K562 (cell line): ENCODE data around the gene KCNAB1. TPM values are rescaled to one million over a fixed set of nuclear protein-coding genes. Genes with fewer than 3 reads are reported as not detected.

ENCODE experiments used
- BACH1 ChIP-seq: fragments of 200-800 bp; sonication (Bioruptor generic); IDR thresholded peaks from 2 replicates; pipeline ENCODE4 v1.6.1; 2016; ENCODE audit warnings: missing genetic modification characterization, missing compliant biosample characterization
- BMI1 ChIP-seq: fragments of 150-350 bp; IDR thresholded peaks from 2 replicates; pipeline ENCODE4 v1.6.1; 2014; ENCODE audit warnings: low read length
- EGR1 ChIP-seq: fragments of 450-650 bp; conservative IDR thresholded peaks from 2 replicates; pipeline ENCODE4 v1.6.1; 2017; ENCODE audit warnings: mild to moderate bottlenecking
- ESRRA ChIP-seq: fragments of 450-650 bp; IDR thresholded peaks from 2 replicates; pipeline ENCODE4 v1.6.1; 2014; ENCODE audit warnings: low read depth, mild to moderate bottlenecking, moderate library complexity, borderline replicate concordance
- GMEB1 ChIP-seq: fragments of 250-450 bp; sonication (Bioruptor Pico); IDR thresholded peaks from 2 replicates; pipeline ENCODE4 v1.4.0; 2020; ENCODE audit warnings: mild to moderate bottlenecking
- HDAC1 ChIP-seq, 2 experiments: fragments of 450-650 bp; IDR thresholded peaks; 2 replicates each; pipeline ENCODE4 v1.6.1; 2016 to 2017; ENCODE audit warnings: inconsistent platforms in 1 of 2, mild to moderate bottlenecking in 1 of 2, moderate library complexity in 1 of 2
- HMGN3 ChIP-seq: IDR thresholded peaks from 2 replicates; pipeline ENCODE4 v1.6.1; 2011; ENCODE audit warnings: borderline replicate concordance, low read depth, mild to moderate bottlenecking, mixed read lengths, low read length; ENCODE audit not compliant: insufficient read length; ENCODE audit errors: extremely low read depth
- KDM2B ChIP-seq: fragments of 250-450 bp; sonication (Bioruptor Pico); IDR thresholded peaks from 2 replicates; pipeline ENCODE4 v1.8.0; 2021; ENCODE audit warnings: mild to moderate bottlenecking, moderate library complexity
- MED1 ChIP-seq: sonication (generic); formaldehyde crosslinking; IDR thresholded peaks from 2 replicates; pipeline ENCODE4 v1.8.1; 2023; ENCODE audit warnings: missing genetic modification reagents, borderline replicate concordance
- MTF1 ChIP-seq: fragments of 250-450 bp; sonication (Bioruptor Pico); IDR thresholded peaks from 2 replicates; pipeline ENCODE4 v1.9.0; 2021; ENCODE audit warnings: moderate library complexity, mild to moderate bottlenecking, inconsistent platforms, borderline replicate concordance
- MYBL2 ChIP-seq, 2 experiments: fragments of 450-650 bp in 1 of 2; sonication (generic) in 1 of 2; formaldehyde crosslinking in 1 of 2; IDR thresholded peaks; 2 replicates each; pipeline versions ENCODE4 v1.6.1 to v1.8.1; 2017 to 2022; ENCODE audit warnings: borderline replicate concordance in 1 of 2, inconsistent platforms in 1 of 2, low read depth in 1 of 2, mild to moderate bottlenecking in 1 of 2, missing genetic modification reagents in 1 of 2, moderate library complexity in 1 of 2
- NFE2 ChIP-seq: IDR thresholded peaks from 2 replicates; pipeline ENCODE4 v1.6.1; 2014; ENCODE audit warnings: antibody characterized with exemption, low read depth
- PCBP2 ChIP-seq: fragments of 200-400 bp; formaldehyde crosslinking; IDR thresholded peaks from 2 replicates; pipeline ENCODE4 v1.6.1; 2018; ENCODE audit warnings: low read length, low read depth, mild to moderate bottlenecking, moderate library complexity; ENCODE audit not compliant: poor library complexity, severe bottlenecking
- PRPF4 ChIP-seq: fragments of 200-400 bp; formaldehyde crosslinking; IDR thresholded peaks from one replicate; pipeline ENCODE4 v1.6.1; 2017; ENCODE audit warnings: low read length, low read depth, mild to moderate bottlenecking; ENCODE audit not compliant: insufficient read depth, poor library complexity, severe bottlenecking
- PURB ChIP-seq: sonication (generic); formaldehyde crosslinking; IDR thresholded peaks from 2 replicates; pipeline ENCODE4 v1.9.0; 2021; ENCODE audit warnings: low read depth, mild to moderate bottlenecking, missing genetic modification reagents
- SIN3A ChIP-seq, 2 experiments: fragments of 150-350 bp in 1 of 2; IDR thresholded peaks; 2 replicates each; pipeline ENCODE4 v1.6.1; 2011 to 2016; ENCODE audit warnings: borderline replicate concordance in 2 of 2, low read depth in 2 of 2, low read length in 2 of 2, mild to moderate bottlenecking in 2 of 2, moderate library complexity in 2 of 2; ENCODE audit not compliant: control insufficient read depth in 1 of 2
- SP2 ChIP-seq: IDR thresholded peaks from 2 replicates; pipeline ENCODE4 v1.6.1; 2011; ENCODE audit warnings: mild to moderate bottlenecking, low read depth, low read length, moderate library complexity; ENCODE audit not compliant: poor library complexity, severe bottlenecking; ENCODE audit errors: extremely low read depth
- SUPT5H ChIP-seq: fragments of 450-650 bp; IDR thresholded peaks from 2 replicates; pipeline ENCODE4 v1.6.1; 2016
- THRA ChIP-seq: fragments of 450-650 bp; IDR thresholded peaks from 2 replicates; pipeline ENCODE4 v1.6.1; 2017; ENCODE audit warnings: mild to moderate bottlenecking, moderate library complexity
- THRB ChIP-seq: fragments of 450-650 bp; formaldehyde crosslinking; conservative IDR thresholded peaks from 2 replicates; pipeline ENCODE4 v1.4.0; 2022; ENCODE audit warnings: mild to moderate bottlenecking, missing genetic modification characterization
- ZFP36 ChIP-seq: fragments of 150-350 bp; IDR thresholded peaks from 2 replicates; pipeline ENCODE4 v1.6.1; 2018; ENCODE audit warnings: low read length, low read depth; ENCODE audit not compliant: partially characterized antibody
- ZFPM2 ChIP-seq: fragments of 250-450 bp; sonication (Bioruptor Pico); IDR thresholded peaks from 2 replicates; pipeline ENCODE4 v1.5.1; 2022; ENCODE audit warnings: mild to moderate bottlenecking
- ZNF143 ChIP-seq: sonication (generic); formaldehyde crosslinking; IDR thresholded peaks from 2 replicates; pipeline ENCODE4 v1.9.0; 2022; ENCODE audit warnings: mild to moderate bottlenecking, missing genetic modification reagents
- ZNF232 ChIP-seq: sonication (generic); formaldehyde crosslinking; IDR thresholded peaks from 2 replicates; pipeline ENCODE4 v1.8.0; 2022; ENCODE audit warnings: mild to moderate bottlenecking, missing genetic modification reagents
- ZNF316 ChIP-seq: fragments of 450-650 bp; IDR thresholded peaks from 2 replicates; pipeline ENCODE4 v1.6.1; 2016
- ZNF764 ChIP-seq: fragments of 250-450 bp; sonication (Bioruptor Pico); IDR thresholded peaks from 2 replicates; pipeline ENCODE4 v1.4.0; 2020; ENCODE audit warnings: low read depth, mild to moderate bottlenecking, moderate library complexity
- polyA plus RNA-seq, 8 experiments: library from polyadenylated mRNA; depleted of rRNA in 4 of 8; stranded (reverse) in 5 of 8; unstranded in 3 of 8; fragments of >200 nt; fragmentation: Nextera tagmentation in 2 of 8; fragmentation: Illumina TruSeq in 1 of 8; extraction: Ambion mirVana in 2 of 8; extraction: Trizol in 1 of 8; gene quantifications; 2 replicates each; pipeline versions ENCODE4 v1.2.1 to v1.2.3, GENCODE V29; 2011 to 2014; ENCODE audit warnings: inconsistent platforms in 1 of 8, missing spikeins in 1 of 8
- total RNA-seq, 7 experiments: library from RNA; depleted of rRNA in 6 of 7; stranded (reverse); fragments of >200 nt in 6 of 7; fragmentation: Illumina TruSeq in 2 of 7; extraction: Trizol in 2 of 7; gene quantifications; 2 replicates each; pipeline versions ENCODE4 v1.2.1 to v1.2.3, GENCODE V29; 2011 to 2021; ENCODE audit warnings: low replicate concordance in 1 of 7

The KCNAB1 gene
- total and polyA plus RNA-seq, 9 of the 15 experiments (the other 6 are each of a cell fraction or from before 2014, with no cell fraction given), result 0.14 to 1.2 (median 0.51) TPM

GRCh38 chr3:156460206-156460611 lies 339.8 kb downstream of the KCNAB1 start (continued):
- TF ChIP-seq GMEB1 (CRISPR knock-in tag), result no peak
- TF ChIP-seq MYBL2 (IDR thresholded peaks at IDR 0.05; ENCODE audit: low read depth), result no peak
- no peak for TF ChIP-seq MYBL2 (CRISPR knock-in tag; IDR thresholded peaks at IDR 0.05; ENCODE audit: borderline replicate concordance)
- TF ChIP-seq PURB (CRISPR knock-in tag), result no peak
- TF ChIP-seq PRPF4, result no peak
- TF ChIP-seq ZFPM2 (CRISPR knock-in tag), result no peak
- no peak for TF ChIP-seq ZFP36
- TF ChIP-seq THRA, result no peak
- TF ChIP-seq PCBP2, result no peak
- TF ChIP-seq SP2, result no peak
- no peak for TF ChIP-seq EGR1
- peak; percentile 59; the same call in 1 of the 2 replicates for TF ChIP-seq NFE2
- TF ChIP-seq KDM2B (CRISPR knock-in tag), result no peak
- TF ChIP-seq BMI1, result no peak
- TF ChIP-seq SIN3A (IDR thresholded peaks at IDR 0.05; ENCODE audit: borderline replicate concordance in 2 of 2, control insufficient read depth in 1 of 2, low read depth in 2 of 2, low read length in 2 of 2), result no peak
- TF ChIP-seq MTF1, result no peak
- TF ChIP-seq THRB (CRISPR knock-in tag), result no peak
- TF ChIP-seq ZNF143 (CRISPR knock-in tag), result no peak
- no peak for TF ChIP-seq ESRRA
- TF ChIP-seq BACH1 (tag), result no peak
- no peak for TF ChIP-seq MED1 (CRISPR knock-in tag)
- no peak for TF ChIP-seq ZNF764 (CRISPR knock-in tag)
- peak; percentile 6; the same call in 1 of the 2 replicates for TF ChIP-seq ZNF316
- peak; percentile 69 for TF ChIP-seq HMGN3
- TF ChIP-seq ZNF232, result no peak
- TF ChIP-seq SUPT5H, result no peak
- TF ChIP-seq HDAC1 (IDR thresholded peaks at IDR 0.05), result peak in 1 of 2 experiments; percentile 83; a peak in 2 of 4 replicates
